IMR-90 (cell line): ENCODE measurements around the gene ZFAND2A. TPM values are rescaled to one million over a fixed set of nuclear protein-coding genes. Genes with fewer than 3 reads are reported as not detected.

Experiments used
- ATAC-seq: fragments of 200-7000 bp; cut with Tn5 transposase; 2 replicates; pipeline ENCODE4 v1.9.1; 2020; ENCODE audit warnings: low read depth, mild to moderate bottlenecking, moderate library complexity
- BruUV-seq: library from RNA; stranded (reverse); fragments of 400-500 nt; replicated peaks from 2 replicates; lab custom pipeline; 2021; lab: Mats Ljungman, UMichigan
- CTCF ChIA-PET: fragments of 300-600 bp; formaldehyde crosslinking; extraction: SDS; loops from one replicate; lab custom pipeline; 2021; ENCODE audit warnings: antibody characterized with exemption; lab: Yijun Ruan, JAX
- POLR2A ChIA-PET: fragments of 300-600 bp; sonication (Branson Sonifier 250); formaldehyde crosslinking; loops from one replicate; lab custom pipeline; 2022; ENCODE audit warnings: antibody characterized with exemption; ENCODE audit not compliant: unreplicated experiment; lab: Charles Lee
- DNase-seq: peaks from one replicate; pipeline ENCODE4 v3.0.0; 2013
- H2AFZ ChIP-seq: replicated peaks from 2 replicates; pipeline ENCODE3; 2013; ENCODE audit warnings: low read length, mild to moderate bottlenecking; ENCODE audit not compliant: poor library complexity
- H2AK5ac ChIP-seq: 2 replicates; pipeline ENCODE4 v1.6.1; 2013; ENCODE audit warnings: low read depth, low read length, inconsistent platforms
- H2AK9ac ChIP-seq: replicated peaks from 2 replicates; pipeline ENCODE3; 2013; ENCODE audit warnings: mild to moderate bottlenecking, low read depth, low read length, moderate library complexity; ENCODE audit not compliant: poor library complexity
- H2BK120ac ChIP-seq: 2 replicates; pipeline ENCODE4 v1.6.1; 2013; ENCODE audit warnings: low read depth, low read length, inconsistent platforms
- H2BK15ac ChIP-seq: 3 replicates; pipeline ENCODE4 v1.6.1; 2013; ENCODE audit warnings: low read depth, low read length, inconsistent platforms
- H2BK20ac ChIP-seq: 2 replicates; pipeline ENCODE4 v1.6.1; 2013; ENCODE audit warnings: low read depth, mild to moderate bottlenecking, inconsistent platforms, low read length, moderate library complexity
- H2BK5ac ChIP-seq: 2 replicates; pipeline ENCODE4 v1.6.1; 2013; ENCODE audit warnings: mild to moderate bottlenecking, low read depth, low read length, inconsistent platforms; ENCODE audit not compliant: poor library complexity, severe bottlenecking
- H3K14ac ChIP-seq: replicated peaks from 2 replicates; pipeline ENCODE4 v1.6.1; 2013; ENCODE audit warnings: low read depth, low read length, inconsistent platforms
- H3K18ac ChIP-seq: 2 replicates; pipeline ENCODE4 v1.6.1; 2013; ENCODE audit warnings: low read depth, low read length, control low read depth
- H3K23ac ChIP-seq: 2 replicates; pipeline ENCODE4 v1.6.1; 2013; ENCODE audit warnings: low read depth, low read length, inconsistent platforms
- H3K27ac ChIP-seq: 2 replicates; pipeline ENCODE4 v1.5.1; 2013; ENCODE audit warnings: mild to moderate bottlenecking, control low read depth, low read length; ENCODE audit not compliant: insufficient read depth
- H3K27me3 ChIP-seq: 2 replicates; pipeline ENCODE4 v1.6.1; 2013; ENCODE audit warnings: low read length; ENCODE audit not compliant: control insufficient read depth, insufficient read depth
- H3K36me3 ChIP-seq: 2 replicates; pipeline ENCODE4 v1.6.1; 2013; ENCODE audit warnings: low read length, mixed read lengths; ENCODE audit not compliant: control insufficient read depth, insufficient read depth
- H3K4ac ChIP-seq: 2 replicates; pipeline ENCODE4 v1.6.1; 2013; ENCODE audit warnings: low read depth, low read length, inconsistent platforms
- H3K4me1 ChIP-seq: 2 replicates; pipeline ENCODE4 v1.6.1; 2013; ENCODE audit warnings: low read length, mixed read lengths; ENCODE audit not compliant: control insufficient read depth, insufficient read depth
- H3K4me2 ChIP-seq: 2 replicates; pipeline ENCODE4 v1.6.1; 2013; ENCODE audit warnings: low read depth, mild to moderate bottlenecking, control low read depth, low read length, moderate library complexity
- H3K4me3 ChIP-seq: 2 replicates; pipeline ENCODE4 v1.5.1; 2013; ENCODE audit warnings: low read depth, mild to moderate bottlenecking, control low read depth, low read length, moderate library complexity; ENCODE audit not compliant: insufficient read depth
- H3K56ac ChIP-seq: 2 replicates; pipeline ENCODE4 v1.6.1; 2013; ENCODE audit warnings: low read length, inconsistent platforms; ENCODE audit not compliant: insufficient read depth; ENCODE audit errors: extremely low read depth
- H3K79me1 ChIP-seq, 2 experiments: 2 replicates each; pipeline ENCODE4 v1.6.1; 2013; ENCODE audit warnings: low read length in 2 of 2, inconsistent platforms in 1 of 2, low read depth in 1 of 2
- H3K9ac ChIP-seq: 2 replicates; pipeline ENCODE4 v1.6.1; 2013; ENCODE audit warnings: low read depth, low read length, control low read depth
- H3K9me1 ChIP-seq: 2 replicates; pipeline ENCODE4 v1.6.1; 2013; ENCODE audit warnings: low read length, inconsistent platforms; ENCODE audit not compliant: insufficient read depth
- H3K9me3 ChIP-seq: 2 replicates; pipeline ENCODE4 v1.6.1; 2013; ENCODE audit warnings: low read length; ENCODE audit not compliant: control insufficient read depth, insufficient read depth
- H4K20me1 ChIP-seq: 2 replicates; pipeline ENCODE4 v1.6.1; 2013; ENCODE audit warnings: low read length, inconsistent platforms; ENCODE audit not compliant: insufficient read depth
- H4K5ac ChIP-seq: 2 replicates; pipeline ENCODE4 v1.6.1; 2013; ENCODE audit warnings: mild to moderate bottlenecking, low read depth, low read length, control low read depth
- H4K8ac ChIP-seq, 2 experiments: 2 replicates each; pipeline ENCODE4 v1.6.1; 2013; ENCODE audit warnings: low read depth in 2 of 2, low read length in 2 of 2, control low read depth in 1 of 2, inconsistent platforms in 1 of 2
- H4K91ac ChIP-seq: 2 replicates; pipeline ENCODE4 v1.6.1; 2013; ENCODE audit warnings: low read depth, low read length, inconsistent platforms; ENCODE audit not compliant: insufficient read depth
- BHLHE40 ChIP-seq: fragments of 150-350 bp; IDR thresholded peaks from 2 replicates; pipeline ENCODE4 v1.6.1; 2016; ENCODE audit warnings: mild to moderate bottlenecking, low read depth, low read length
- CEBPB ChIP-seq: IDR thresholded peaks from 2 replicates; pipeline ENCODE4 v1.6.1; 2012; ENCODE audit warnings: low read depth, low read length, improper control_type of control experiment
- CHD1 ChIP-seq: IDR thresholded peaks from 2 replicates; pipeline ENCODE4 v1.6.1; 2012; ENCODE audit warnings: low read depth, low read length, improper control_type of control experiment
- FOS ChIP-seq: fragments of 150-350 bp; IDR thresholded peaks from 2 replicates; pipeline ENCODE4 v1.6.1; 2016; ENCODE audit warnings: low read depth, low read length
- MAFK ChIP-seq: IDR thresholded peaks from 2 replicates; pipeline ENCODE4 v1.6.1; 2012; ENCODE audit warnings: low read depth, low read length, improper control_type of control experiment
- MAZ ChIP-seq: IDR thresholded peaks from 2 replicates; pipeline ENCODE4 v1.6.1; 2012; ENCODE audit warnings: low read depth, mild to moderate bottlenecking, low read length, improper control_type of control experiment, moderate library complexity, borderline replicate concordance
- MXI1 ChIP-seq: IDR thresholded peaks from 2 replicates; pipeline ENCODE4 v1.6.1; 2012; ENCODE audit warnings: low read depth, mild to moderate bottlenecking, low read length, moderate library complexity, borderline replicate concordance
- POLR2A ChIP-seq: IDR thresholded peaks from 2 replicates; pipeline ENCODE4 v1.6.1; 2012; ENCODE audit warnings: mild to moderate bottlenecking, low read depth, low read length
- RAD21 ChIP-seq: IDR thresholded peaks from 2 replicates; pipeline ENCODE4 v1.6.1; 2012; ENCODE audit warnings: low read length, improper control_type of control experiment
- RCOR1 ChIP-seq: IDR thresholded peaks from 2 replicates; pipeline ENCODE4 v1.6.1; 2012; ENCODE audit warnings: mild to moderate bottlenecking, low read length, improper control_type of control experiment; ENCODE audit not compliant: insufficient replicate concordance
- RFX5 ChIP-seq: IDR thresholded peaks from 2 replicates; pipeline ENCODE4 v1.8.0; 2012; ENCODE audit warnings: low read depth, mild to moderate bottlenecking, low read length, moderate library complexity
- SMC3 ChIP-seq: fragments of 150-350 bp; IDR thresholded peaks from 2 replicates; pipeline ENCODE4 v1.6.1; 2016; ENCODE audit warnings: low read depth, mild to moderate bottlenecking, antibody characterized with exemption, low read length, moderate library complexity
- WGBS, 2 experiments: methylation state at CpG; one replicate each; pipeline versions ENCODE4 v1.1.5 to v1.1.7; 2013; ENCODE audit warnings: missing lambda C conversion rate in 2 of 2; ENCODE audit not compliant: insufficient read length in 1 of 2; ENCODE audit errors: extremely low coverage in 2 of 2; 5-methylcytosine and 5-hydroxymethylcytosine counted together
- dilution Hi-C: fragments of 300-500 bp; cut with HindIII; formaldehyde crosslinking; loops from one replicate; pipeline ENCODE4 v1.14.3; 2018; ENCODE audit warnings: low sequenced_read_pairs; ENCODE audit not compliant: unreplicated experiment
- in situ Hi-C: fragments of 300-500 bp; cut with MboI; formaldehyde crosslinking; loops from 3 replicates; pipeline ENCODE4 v1.14.3; 2019; ENCODE audit warnings: low sequenced_read_pairs, inconsistent platforms, mixed read lengths
- intact Hi-C: fragments of 100-400 bp; cut with micrococcal nuclease; formaldehyde crosslinking; loops from 2 replicates; pipeline ENCODE4 v1.10.0; 2022
- polyA plus RNA-seq, 3 experiments: library from polyadenylated mRNA; depleted of rRNA; stranded (reverse); fragments of >200 nt; gene quantifications; 2 replicates each; pipeline ENCODE4 v1.2.3, GENCODE V29; 2012; ENCODE audit warnings: low replicate concordance in 1 of 3
- total RNA-seq: library from RNA; depleted of rRNA; stranded (reverse); fragments of >200 nt; gene quantifications from 2 replicates; pipeline ENCODE4 v1.2.3, GENCODE V29; 2012
- TF ChIP-seq, protein P1 (sequence below): fragments of 150-350 bp; IDR thresholded peaks from 2 replicates; pipeline ENCODE4 v1.6.1; 2017; ENCODE audit warnings: mild to moderate bottlenecking, antibody characterized with exemption, low read length, low read depth
- TF ChIP-seq, protein P2 (sequence below): conservative IDR thresholded peaks from 2 replicates; pipeline ENCODE4 v1.5.1; 2012; ENCODE audit warnings: mild to moderate bottlenecking, low read depth, low read length, improper control_type of control experiment

ZFAND2A gene
- total and polyA plus RNA-seq, 2 of the 4 experiments (the other 2 are of a cell fraction) = 11.8 to 28.7 TPM

DNA sequence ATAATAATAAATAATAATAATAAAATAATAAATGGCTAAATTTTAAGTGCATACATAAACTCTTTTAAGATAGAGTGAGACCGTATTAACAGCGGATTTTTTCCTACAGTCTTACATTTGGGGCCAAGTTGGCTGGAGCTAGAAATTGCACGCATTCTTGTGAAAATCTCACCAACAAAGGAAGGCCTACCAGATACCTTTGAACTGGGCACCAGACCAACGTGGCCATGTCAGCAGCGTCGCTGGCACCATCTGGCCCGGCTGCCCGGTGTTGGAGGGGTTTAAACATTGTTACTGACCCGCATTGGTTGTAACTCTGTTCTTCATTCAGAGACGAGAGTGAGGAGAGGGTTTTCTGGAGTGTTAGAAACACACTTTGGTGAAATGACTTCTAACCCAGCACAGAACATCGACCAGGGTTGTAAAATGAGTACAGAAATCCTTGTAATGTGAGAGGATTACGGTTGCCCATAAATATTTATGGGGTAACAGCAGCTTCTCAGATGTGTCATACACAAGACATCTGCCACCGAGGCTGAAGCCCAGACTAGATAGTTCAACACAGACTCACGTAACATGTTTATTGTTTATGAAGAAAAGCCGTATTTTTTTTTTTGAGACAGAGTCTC, 38.1 kb upstream of the ZFAND2A start:
- peak overlapping the region; percentile 81 for H3K27ac ChIP-seq
- no peaks in the 10 kb centered on the region for H3K9me1 ChIP-seq
- no peak overlapping the region for H3K56ac ChIP-seq
- H3K79me1 ChIP-seq = no peaks in the 10 kb centered on the region
- H2AK5ac ChIP-seq = no peak overlapping the region
- H3K9me3 ChIP-seq = no peaks in the 10 kb centered on the region
- peak overlapping the region; percentile 94 for H3K4me2 ChIP-seq
- H3K36me3 ChIP-seq = no peaks in the 10 kb centered on the region
- H3K18ac ChIP-seq = peak overlapping the region; percentile 44
- H4K20me1 ChIP-seq = peaks cover 3% of the 10 kb centered on the region; the same call in 1 of the 2 replicates
- no TSS peak for BruUV-seq
- no CpG with 5 or more reads among the region's 15 CpGs for WGBS, 2 experiments
- in situ Hi-C loops = no loop called here
- peaks cover 26% of the 10 kb centered on the region for H3K27me3 ChIP-seq
- dilution Hi-C loops = no loop called here
- no peak overlapping the region; the same call in 1 of the 2 replicates for H3K9ac ChIP-seq
- H4K91ac ChIP-seq = peak overlapping the region; percentile 16; the same call in 1 of the 2 replicates
- no peak overlapping the region for H2AK9ac ChIP-seq
- H3K23ac ChIP-seq = no peak overlapping the region
- TF ChIP-seq MAFK = no peak
- TF ChIP-seq CEBPB = peak; percentile 79
- TF ChIP-seq MAZ = no peak
- TF ChIP-seq MXI1 = no peak
- no peak for TF ChIP-seq RCOR1
- no peak for TF ChIP-seq BHLHE40
- no peak for TF ChIP-seq RFX5
- no peak for TF ChIP-seq RAD21
- TF ChIP-seq, protein P1, sequence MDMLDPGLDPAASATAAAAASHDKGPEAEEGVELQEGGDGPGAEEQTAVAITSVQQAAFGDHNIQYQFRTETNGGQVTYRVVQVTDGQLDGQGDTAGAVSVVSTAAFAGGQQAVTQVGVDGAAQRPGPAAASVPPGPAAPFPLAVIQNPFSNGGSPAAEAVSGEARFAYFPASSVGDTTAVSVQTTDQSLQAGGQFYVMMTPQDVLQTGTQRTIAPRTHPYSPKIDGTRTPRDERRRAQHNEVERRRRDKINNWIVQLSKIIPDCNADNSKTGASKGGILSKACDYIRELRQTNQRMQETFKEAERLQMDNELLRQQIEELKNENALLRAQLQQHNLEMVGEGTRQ = no peak
- TF ChIP-seq CHD1 = no peak
- TF ChIP-seq, protein P2, sequence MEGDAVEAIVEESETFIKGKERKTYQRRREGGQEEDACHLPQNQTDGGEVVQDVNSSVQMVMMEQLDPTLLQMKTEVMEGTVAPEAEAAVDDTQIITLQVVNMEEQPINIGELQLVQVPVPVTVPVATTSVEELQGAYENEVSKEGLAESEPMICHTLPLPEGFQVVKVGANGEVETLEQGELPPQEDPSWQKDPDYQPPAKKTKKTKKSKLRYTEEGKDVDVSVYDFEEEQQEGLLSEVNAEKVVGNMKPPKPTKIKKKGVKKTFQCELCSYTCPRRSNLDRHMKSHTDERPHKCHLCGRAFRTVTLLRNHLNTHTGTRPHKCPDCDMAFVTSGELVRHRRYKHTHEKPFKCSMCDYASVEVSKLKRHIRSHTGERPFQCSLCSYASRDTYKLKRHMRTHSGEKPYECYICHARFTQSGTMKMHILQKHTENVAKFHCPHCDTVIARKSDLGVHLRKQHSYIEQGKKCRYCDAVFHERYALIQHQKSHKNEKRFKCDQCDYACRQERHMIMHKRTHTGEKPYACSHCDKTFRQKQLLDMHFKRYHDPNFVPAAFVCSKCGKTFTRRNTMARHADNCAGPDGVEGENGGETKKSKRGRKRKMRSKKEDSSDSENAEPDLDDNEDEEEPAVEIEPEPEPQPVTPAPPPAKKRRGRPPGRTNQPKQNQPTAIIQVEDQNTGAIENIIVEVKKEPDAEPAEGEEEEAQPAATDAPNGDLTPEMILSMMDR = no peak
- no peak for TF ChIP-seq SMC3
- TF ChIP-seq FOS = peak; percentile 77; the same call in 1 of the 2 replicates
- no peak for TF ChIP-seq POLR2A
- intact Hi-C loops = no loop called here
- ATAC-seq (peak; percentile 85), DNase-seq (peak; percentile 94)
- ChIA-PET CTCF (interaction anchor here (0.9 kb wide), 1 partner anchor 15 kb away, joined by 3 read pairs; no protein-coding TSS in a partner anchor), POLR2A (no interaction called here)
- H2BK120ac ChIP-seq = peak overlapping the region; percentile 22; the same call in 1 of the 2 replicates
- H2BK5ac ChIP-seq = peak overlapping the region; percentile 74
- peak overlapping the region; percentile 24; the same call in 2 of the 3 replicates for H2BK15ac ChIP-seq
- peaks cover 5% of the 10 kb centered on the region for H3K4me1 ChIP-seq
- H3K14ac ChIP-seq = no peak overlapping the region
- peak overlapping the region; percentile 13; the same call in 1 of the 2 replicates for H3K4ac ChIP-seq
- H4K8ac ChIP-seq = peak overlapping the region in 1 of 2 experiments; percentile 31; a peak in 1 of 4 replicates
- peak overlapping the region; percentile 11; the same call in 1 of the 2 replicates for H2BK20ac ChIP-seq
- H3K4me3 ChIP-seq = no peak overlapping the region
- peak overlapping the region; percentile 23; the same call in 1 of the 2 replicates for H4K5ac ChIP-seq
- H2AFZ ChIP-seq = peak overlapping the region; percentile 76
